NCI-H345 treated with DMSO at 0.1 percent for 48 hours (cell line): ENCODE results near the gene LIN37.
"Not testable (repeated sequence)": the region's sequence is repeated elsewhere in the genome, so short reads cannot be mapped to it uniquely, and the experiment has no call there.

Experiments used
- DNase-seq: peaks from one replicate; lab custom pipeline; 2025; ENCODE audit not compliant: unreplicated experiment; lab: John Stamatoyannopoulos, UW

The LIN37 gene

DNA sequence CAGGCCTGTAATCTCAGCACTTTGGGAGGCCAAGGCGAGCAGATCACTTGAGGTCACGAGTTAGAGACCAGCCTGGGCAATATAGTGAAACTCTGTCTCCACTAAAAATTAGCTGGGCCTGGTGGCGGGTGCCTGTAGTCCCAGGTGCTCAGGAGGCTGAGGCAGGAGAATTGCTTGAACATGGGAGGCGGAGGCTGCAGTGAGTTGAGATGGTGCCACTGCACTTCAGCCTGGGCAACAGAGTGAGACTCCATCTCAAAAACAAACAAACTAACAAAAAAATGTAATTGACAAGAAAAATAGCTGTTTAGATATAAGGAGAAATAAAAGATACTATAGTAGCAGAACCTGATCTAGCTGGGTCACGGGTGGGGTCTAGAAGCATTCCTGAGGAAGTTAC lies 24.0 kb downstream of the LIN37 start:
- DNase-seq = not testable (repeated sequence)

DNA sequence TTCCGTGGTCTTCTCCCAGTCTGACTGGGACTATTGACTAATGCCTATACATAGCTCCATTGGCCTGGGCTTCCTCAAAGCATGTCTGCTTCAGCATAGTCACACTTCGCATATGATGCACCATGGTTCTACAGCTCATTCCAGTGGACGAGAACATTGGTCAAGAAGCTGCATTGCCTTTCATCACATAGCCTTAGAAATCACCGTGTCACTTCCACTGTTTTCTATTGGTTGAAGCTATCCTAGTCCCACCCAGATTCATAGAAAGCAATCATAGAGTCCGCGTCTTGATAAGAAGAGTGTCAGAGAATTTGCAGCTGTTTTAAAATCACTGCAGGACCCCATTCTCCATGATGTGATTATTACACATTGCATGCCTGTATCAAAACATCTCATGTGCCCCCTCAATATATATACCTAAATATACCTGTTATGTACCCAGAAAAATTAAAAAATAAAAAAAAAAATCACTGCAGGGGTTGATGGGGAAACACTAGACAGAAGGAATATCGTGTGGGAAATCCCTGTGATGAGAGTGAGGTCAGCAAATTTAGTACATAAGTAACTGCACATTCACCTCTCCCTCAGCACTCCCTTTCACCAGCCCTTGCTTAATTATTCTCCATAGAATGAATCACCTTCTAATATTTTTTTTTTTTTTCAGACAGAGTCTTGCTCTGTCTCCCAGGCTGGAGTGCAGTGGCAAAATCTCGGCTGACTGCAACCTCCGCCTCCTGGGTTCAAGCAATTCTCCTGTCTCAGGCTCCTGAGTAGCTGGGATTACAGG lies 24.8 kb downstream of the LIN37 start:
- DNase-seq = no peak

DNA sequence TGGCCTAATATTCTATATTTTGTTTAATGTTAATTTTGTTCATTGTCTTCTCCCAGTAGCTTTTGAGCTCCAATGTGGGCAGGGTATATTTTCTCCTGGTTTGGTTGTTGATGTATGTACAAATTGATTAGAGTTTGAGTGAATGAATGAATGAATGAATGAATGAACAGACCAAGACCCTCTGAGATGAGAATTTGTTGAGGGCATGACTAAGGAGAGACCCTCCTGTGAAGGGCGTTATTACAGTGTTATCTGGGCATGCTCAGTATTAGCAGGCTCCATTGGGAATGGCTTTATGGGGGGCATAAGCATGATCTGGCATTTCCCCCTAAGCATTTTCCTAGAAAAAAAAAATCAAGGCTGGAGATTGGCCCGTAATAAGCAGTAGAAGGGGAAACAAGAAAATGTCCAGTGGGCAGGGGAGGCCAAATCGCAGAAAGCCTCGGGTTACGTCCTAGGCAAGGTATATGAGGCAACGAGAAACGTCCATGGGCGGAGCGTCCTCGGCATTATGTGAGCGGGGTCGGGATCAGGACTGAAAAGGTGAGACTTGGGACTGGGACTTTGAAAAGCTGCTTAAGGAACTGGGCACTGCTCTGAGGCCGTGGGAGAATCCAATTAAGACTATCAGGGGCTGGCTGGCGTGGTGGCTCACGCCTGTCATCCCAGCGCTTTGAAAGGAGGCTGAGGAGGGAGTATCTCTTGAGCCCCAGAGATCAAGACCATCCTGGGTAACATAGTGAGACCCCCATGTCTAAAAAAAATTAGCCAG lies 26.1 kb downstream of the LIN37 start:
- no peak for DNase-seq

DNA sequence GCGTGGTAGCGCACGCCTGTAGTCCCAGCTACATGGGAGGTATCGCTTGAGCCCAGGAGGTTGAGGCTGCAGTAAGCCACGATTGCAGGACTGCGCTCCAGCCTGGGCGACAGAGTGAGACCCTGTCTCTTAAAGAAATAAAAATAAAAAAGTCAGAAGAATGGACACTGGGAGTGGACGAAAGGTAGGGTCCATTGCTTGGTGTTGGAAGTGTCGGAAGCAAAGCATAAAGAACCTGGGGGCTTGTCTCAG lies 26.6 kb downstream of the LIN37 start:
- no peak for DNase-seq

DNA sequence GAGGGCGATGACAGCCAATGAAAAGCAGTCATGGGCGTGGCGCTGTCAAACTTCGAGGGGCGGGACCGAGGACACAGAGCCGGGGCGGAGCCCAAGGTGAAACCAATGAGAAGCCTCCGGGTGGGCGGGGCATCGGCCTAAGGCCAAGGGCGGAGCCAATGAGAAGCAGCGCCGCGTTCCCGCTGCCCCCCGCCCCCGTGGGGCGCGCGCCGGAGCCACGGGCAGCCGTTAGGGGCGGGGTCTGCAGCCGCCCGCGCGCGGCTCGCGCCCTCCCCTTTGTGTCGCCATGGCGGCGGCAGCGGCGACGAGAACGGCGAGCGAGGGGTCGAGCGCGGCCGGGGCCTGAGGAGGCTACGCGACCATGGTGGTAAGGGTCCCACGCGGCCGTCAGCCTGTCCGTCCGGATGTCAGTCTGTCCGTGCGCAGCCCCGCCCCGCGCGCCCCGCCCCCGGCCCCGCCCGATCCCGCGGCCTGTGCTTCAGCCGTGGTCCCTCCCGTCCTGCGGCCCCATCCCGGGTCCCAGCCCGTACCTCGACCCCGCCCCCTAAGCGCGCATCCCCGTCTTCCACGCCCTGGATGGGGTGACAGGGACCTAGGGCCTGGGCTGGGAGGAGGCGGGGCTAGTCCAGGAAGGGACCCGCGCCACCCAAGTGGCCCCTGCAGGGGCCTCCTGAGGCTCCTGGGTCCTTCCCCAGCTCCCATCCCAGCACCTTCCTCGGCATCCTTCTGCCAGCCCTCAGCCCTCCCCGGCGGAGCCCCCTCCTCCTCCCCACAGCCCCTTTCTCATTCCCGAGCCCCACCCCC lies 27.1 kb downstream of the LIN37 start, which contains the start of gene ARHGAP33:
ARHGAP33 (plus strand) TSS at position 267 of the 804 bp plus-strand sequence; CDS start at position 362, 95 bp downstream.
- peak; percentile 100 for DNase-seq

GRCh38 chr19:35776102-35776788 lies 27.9 kb downstream of the LIN37 start:
- DNase-seq = no peak

DNA sequence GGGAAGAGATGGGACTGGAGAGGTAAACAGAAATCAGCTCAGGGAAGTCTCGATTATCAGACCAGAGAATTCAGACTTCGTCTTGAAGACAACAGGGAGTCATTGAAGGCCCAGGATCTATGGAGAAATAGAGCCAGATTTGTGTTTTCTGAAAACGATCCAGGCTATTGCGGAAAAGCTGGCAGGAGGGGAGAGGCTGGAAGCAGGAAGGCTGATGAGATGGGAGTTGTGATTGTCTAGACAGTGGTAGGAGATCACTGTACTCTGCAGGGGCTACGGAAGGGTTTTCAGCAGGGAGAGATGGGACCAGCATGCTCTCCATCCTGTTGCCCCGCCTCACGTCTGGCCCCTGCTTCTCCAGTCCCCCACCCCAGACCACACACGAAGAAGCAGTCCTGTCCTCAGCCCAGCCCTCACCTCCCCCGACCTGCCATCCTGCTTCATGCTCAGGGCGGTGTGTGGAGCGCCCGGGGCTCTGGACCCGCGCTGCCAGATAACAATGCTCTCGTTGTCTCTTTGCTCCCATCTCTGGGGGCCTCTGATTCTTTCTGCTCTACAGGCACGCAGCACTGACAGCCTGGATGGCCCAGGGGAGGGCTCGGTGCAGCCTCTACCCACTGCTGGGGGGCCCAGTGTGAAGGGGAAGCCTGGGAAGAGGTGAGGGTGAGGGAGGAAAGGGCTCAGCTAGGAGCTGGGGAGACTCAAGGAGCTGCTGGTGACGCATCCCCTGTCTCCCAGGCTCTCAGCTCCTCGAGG lies 28.9 kb downstream of the LIN37 start:
- DNase-seq = no peak

- no peak for DNase-seq
Observed at GRCh38 chr19:35777961-35778360, 29.6 kb downstream of the LIN37 start.

DNA sequence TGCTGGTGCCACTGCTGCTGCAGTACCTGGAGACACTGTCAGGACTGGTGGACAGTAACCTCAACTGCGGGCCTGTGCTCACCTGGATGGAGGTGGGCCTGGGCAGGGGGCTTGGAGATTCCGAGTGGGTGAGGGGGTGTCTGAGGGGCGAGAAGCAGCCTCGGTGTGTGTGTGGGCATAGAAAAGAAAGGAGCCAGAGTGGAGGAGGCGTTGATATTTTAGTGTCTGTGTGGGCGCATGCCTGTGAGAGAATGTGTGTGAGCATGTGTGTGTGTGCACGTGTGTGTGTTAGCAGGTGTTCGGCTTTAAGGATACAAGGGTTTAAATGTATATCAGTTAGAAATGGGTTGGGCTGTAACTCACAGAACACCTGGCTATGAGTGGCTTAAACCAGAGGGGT lies 30.7 kb downstream of the LIN37 start:
- DNase-seq = no peak

GRCh38 chr19:35780058-35780457 lies 31.7 kb downstream of the LIN37 start:
- DNase-seq = no peak

GRCh38 chr19:35780717-35781116 lies 32.3 kb downstream of the LIN37 start:
- no peak for DNase-seq

DNA sequence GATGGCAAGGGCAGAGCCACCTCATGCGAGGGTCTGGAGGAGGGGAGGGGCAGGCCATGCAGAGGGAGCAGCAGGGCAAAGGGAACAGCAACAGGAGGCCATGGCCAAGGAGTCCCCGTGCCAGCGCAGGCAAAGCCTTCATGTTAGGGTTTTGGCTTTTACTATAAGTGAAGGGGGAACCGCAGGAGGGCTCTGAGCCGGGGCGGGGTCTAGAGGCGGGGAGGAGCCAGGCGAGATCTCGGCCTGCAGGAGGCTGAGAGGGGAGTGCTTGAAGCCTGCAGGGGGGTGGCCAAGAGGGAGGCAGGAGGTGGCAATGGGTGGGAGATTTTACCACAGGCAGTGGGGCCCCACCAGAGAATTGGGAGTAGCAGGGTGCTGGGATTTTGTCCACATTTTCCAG lies 33.3 kb downstream of the LIN37 start:
- DNase-seq = no peak

DNA sequence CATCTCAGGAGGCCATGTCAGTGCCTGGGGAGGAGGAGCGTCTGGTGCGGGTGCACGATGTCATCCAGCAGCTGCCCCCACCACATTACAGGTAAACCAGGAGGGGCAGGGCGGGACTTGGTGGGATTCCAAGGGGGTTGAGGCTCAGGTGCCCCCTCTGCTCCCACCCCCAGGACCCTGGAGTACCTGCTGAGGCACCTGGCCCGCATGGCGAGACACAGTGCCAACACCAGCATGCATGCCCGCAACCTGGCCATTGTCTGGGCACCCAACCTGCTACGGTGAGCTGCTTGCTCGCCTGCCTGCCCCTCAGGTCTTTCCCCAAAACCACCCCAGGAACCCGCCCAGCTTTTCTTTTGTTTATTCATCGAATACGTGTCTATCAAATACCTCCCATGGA lies 34.2 kb downstream of the LIN37 start:
- DNase-seq = no peak

GRCh38 chr19:35783469-35784434 lies 35.4 kb downstream of the LIN37 start:
- DNase-seq = no peak

GRCh38 chr19:35784503-35785338 lies 36.3 kb downstream of the LIN37 start:
- no peak for DNase-seq

DNA sequence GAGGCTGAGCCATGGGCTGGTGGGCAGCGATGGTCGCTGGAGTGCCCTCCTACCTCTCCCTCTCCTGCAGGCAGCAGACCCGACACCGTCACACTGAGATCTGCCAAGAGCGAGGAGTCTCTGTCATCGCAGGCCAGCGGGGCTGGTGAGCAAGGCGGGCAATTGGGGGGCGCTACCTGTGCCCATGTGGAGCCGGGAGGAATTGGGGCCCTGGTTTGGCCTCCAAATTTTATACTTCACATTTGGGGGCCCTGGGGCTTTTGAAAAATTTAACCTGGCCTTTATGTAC lies 36.9 kb downstream of the LIN37 start:
- DNase-seq = no peak

- no peak for DNase-seq
Observed at GRCh38 chr19:35786299-35787160, 38.2 kb downstream of the LIN37 start.
